GM18517 (cell line): ENCODE measurements around the gene TLR9.

Source experiments
- ATAC-seq: cut with Tn5 transposase; IDR thresholded peaks from one replicate; pipeline ENCODE4 v1.9.1; 2021; ENCODE audit warnings: mild to moderate bottlenecking, moderate library complexity; ENCODE audit not compliant: unreplicated experiment

TLR9 gene

DNA sequence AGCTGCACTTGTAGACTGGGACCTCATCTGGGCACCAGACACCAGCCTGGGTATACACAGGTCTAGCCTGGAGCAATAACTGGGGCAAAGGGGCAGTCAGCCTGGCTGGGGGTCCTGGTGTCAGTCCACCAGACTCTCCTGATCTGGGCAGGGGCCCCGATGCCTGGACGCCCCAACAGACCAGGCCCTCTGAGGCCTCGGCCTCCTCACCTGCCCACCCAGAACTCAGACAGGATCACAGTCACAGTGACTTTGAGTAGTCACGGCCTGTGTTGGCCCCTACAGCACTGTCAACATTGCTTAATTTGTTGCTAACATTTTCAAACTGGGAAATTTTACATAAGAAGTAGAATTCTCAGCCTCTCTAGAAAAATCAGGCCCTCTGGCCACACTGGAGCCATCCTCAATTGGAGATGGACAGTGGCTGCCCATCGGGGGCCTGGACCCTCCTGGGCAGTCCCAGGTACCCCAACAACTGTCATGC, 7.7 kb upstream of the TLR9 start:
- no peak for ATAC-seq

DNA sequence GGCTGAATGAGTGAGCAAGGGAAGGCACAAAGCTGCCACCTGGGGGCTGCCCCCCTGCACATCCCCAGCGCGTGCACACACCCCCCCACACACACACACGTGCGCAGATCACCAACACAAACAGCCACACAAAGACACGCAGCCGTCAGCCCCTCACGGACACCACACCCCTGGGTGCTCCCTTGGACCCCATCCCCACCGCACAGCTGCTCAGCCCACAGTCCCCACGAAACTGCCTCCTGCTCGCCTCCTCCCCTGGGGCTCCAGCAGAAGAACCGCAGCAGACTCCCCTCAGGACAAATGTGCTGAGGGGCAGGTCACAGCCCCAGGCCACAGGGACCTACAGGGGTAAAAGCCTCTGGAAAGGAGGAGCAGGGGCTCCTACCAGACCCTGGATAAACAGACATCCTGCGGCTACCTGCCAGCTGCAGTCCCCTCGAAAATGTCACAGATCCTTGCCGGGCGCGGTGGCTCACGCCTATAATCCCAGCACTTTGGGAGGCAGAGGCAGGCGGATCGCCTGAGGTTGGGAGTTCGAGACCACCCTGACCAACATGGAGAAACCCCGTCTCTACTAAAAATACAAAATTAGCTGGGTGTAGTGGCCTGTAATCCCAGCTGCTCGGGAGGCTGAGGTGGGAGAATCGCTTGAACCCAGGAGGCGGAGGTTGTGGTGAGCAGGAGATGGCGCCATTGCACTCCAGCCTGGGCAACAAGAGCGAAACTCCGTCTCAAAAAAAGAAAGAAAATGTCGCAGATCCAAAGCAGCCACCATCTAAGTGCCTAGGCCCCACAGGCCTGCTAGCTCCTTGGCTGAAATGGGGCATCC, 7.0 kb upstream of the TLR9 start:
- ATAC-seq = no peak

DNA sequence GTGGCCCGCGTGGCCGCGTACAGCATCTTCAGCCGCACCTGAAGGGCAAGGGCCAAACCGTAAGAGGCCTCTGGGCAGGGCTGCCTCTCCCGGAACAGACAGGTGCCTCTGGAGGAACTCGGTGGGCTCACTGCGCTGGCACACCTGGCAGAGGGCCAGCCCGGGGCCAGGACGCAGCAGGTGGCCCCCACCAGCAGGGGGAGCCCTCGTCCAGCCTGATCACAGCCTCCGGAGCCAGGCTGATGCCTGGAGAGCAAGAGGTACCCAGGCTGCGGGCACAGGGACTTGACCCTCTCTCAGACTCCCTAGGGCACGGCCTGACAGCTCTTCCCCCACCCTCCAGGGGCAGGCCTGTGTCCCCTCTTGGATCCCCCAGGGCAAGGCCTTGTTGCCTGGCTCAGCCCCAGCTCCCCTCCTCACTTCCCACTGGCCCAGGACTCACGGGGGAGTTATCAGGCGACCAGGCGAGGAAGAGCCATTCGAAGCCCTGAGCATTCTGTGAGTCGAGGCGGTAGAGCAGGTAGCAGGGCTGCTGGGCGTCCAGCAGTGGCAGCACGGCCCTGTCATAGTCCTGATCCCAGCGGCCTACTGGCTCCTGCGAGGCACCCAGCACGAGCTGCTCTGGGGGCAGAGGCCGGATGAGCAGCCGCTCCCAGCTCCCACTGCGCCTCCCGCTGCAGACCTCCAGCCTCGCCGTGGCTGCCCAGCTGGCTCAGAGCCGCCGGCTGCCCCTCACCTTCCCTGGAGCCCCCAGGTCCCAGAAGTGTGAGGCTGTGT, 6.2 kb upstream of the TLR9 start:
- peak; percentile 42 for ATAC-seq

DNA sequence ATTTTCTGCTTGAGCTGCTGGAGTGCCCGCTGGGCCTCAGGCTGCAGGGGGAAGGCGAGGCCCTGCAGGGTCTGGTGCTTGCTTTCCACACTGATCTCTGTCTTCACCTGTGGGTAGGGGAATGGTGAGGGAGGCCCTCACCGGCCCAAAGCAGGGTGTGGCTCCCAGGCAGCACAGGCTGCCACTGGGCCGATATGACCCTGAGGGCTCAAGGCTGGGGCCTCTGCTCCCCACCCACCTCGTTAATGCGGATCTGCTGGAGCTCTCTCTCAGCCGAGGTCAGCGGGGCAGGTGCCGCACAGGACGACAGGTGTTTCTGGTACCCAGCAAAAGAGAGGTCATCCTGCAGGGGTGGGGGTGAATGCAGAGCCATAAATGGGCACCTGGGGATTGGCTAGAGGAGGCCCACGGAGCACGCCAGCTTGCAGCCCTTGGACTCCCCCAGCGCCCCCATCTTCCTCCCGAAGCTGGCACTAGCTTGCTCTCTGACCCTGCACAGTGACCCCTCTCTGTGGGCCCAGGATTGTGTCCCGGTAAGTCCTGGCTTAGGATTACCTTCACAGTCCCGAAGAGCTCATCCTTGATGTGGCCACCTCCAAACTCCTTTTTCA, 5.5 kb upstream of the TLR9 start:
- no peak for ATAC-seq

DNA sequence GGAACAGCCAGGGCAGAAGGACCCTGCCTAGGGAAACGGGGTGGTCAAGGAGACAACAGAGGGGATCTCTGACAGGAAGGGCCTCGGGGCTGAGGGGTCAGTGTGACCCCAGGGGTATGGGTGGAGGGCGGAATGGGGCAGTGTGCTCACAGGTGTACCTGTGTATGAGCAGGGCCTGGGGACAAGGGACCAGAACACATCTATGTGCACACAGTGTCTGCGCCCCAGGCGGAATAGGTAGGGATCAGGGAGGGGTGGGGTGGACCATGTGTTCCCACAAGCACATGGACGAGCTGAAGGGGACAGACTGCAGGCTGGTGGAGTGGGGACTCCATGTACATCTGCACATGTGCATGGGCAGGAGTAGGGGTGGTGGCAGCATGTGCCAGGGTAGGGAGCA, 5.0 kb upstream of the TLR9 start:
- no peak for ATAC-seq

DNA sequence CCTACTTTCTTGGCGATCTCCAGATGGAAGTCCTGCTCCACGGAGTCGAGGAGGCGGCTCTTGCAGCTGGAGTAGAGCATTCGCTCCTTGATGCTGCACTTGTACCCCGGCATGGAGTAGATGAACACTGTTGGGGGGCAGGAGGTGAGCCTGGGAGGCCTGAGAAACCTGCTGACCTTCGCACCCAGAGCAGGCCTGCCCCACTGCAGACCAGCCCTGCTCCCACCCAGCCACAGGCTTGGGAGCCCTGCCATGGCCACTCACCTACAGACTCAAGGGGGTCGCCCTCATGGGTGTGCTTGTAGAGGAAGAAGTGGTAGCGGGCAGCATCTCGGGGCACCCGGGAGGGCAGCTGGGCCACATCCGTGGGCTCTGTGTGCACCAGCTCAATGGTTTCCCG, 4.2 kb upstream of the TLR9 start:
- ATAC-seq = no peak

DNA sequence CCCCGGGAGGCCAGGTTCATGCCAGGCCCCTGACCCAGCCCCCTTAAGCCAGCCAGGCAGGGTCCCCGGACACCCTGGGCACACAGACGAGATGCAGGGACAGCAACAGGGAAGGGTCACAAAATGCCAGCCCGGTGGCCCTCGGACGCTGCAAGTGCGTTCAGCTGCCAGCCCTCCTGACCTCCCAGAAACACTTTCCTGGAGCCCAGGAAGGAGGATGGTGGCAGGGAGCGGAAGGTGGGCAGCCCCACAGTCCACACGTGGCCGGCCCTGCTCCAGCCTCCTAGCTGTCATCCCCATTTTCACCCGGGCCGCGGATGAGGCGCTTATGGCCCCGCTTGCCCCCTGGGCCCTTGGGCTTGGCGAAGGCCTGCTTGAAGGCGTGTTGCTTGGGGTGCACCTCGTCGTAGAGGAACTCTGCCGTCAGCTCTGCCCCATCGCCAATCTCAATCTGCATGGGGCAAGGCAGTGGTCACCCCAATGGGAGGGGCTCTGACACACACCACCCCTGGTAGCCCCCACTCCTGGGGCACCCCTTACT, 3.4 kb upstream of the TLR9 start:
- ATAC-seq = no peak

DNA sequence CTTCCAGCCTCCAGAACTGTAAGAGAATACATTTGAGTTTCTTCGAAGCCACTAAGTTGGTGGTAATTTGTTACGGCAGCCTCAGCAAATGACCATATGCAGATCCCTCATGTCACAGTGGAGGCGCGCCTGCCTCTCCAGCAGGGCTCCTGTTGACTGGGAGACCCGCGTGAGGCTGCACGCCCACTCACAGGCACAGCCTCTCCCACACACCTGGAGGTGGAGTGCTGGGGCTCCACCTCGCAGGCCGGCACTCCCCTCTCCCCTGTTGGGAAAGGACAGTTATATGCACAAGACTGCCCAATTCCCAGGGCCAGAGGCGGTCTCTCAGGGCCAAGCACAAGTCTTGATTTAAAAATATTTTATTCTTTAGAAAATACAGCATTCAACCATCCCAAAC, 2.8 kb upstream of the TLR9 start:
- no peak for ATAC-seq

DNA sequence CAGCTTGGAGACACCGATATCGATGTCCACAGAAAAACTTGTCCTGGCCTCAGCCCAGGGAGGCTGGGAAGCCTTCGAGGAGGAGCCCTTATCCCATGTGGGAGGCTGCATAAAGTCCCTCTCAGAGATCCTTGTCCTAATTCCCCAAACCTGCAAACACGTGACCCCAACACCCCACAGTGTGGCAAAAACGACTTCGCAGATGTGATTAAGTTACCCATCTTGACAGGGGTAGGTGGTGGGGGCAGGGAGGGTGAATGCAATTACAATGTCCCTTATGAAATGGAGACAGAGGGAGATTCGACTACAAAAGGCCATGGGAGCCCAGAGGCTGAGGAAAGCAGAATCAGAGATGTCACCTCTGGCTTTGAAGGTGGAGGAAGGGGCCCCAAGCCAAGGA, 2.3 kb upstream of the TLR9 start:
- ATAC-seq = no peak

DNA sequence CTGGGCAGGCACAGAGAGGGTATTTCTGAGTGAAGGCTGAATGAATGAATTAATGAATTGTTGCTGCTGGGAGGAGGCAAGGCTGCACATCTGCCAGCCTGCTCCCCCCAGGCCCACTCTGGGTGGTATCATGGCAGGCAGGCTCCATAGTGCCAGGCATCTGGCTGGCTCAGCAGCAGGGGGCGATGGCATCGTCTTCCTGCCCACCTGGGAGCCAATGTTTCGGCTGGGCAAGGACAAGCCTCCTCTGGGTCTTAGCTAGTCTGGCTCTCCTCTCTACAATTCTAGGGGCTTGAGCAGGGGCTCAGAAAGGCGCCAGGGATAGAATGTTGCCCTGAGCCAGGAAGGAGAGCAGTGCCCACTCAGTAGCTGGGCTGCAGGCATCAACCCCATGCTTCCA, 1.7 kb upstream of the TLR9 start:
- ATAC-seq = no peak

DNA sequence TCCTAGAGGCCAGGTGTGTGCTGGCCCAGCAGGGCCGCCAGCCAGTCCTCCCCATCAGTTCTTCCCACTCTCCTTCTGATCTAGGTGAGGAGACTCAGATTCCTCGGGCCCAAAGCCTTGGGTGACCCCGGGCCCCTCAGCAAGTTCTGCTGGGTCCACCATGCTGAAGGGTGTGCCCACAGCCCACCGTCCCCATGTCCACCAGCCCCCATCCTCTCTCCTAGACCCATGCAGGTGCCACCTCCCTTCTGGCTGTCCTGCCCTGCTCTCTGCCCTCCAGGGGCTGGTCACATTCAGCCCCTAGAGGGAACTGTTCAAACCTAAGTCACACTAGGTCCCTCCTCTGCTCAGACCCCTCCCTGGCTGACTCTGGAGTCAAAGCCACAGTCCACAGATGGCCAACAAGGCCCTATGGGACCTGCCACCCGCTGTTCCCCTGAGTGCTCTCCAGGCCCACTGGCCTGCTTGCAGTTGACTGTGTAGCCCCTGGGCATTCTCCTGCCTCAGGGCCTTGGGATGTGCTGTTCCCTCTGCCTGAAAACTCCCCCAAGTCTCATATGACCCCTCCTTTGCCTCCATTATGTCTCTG, 878 bp upstream of the TLR9 start:
- peak; percentile 15 for ATAC-seq

DNA sequence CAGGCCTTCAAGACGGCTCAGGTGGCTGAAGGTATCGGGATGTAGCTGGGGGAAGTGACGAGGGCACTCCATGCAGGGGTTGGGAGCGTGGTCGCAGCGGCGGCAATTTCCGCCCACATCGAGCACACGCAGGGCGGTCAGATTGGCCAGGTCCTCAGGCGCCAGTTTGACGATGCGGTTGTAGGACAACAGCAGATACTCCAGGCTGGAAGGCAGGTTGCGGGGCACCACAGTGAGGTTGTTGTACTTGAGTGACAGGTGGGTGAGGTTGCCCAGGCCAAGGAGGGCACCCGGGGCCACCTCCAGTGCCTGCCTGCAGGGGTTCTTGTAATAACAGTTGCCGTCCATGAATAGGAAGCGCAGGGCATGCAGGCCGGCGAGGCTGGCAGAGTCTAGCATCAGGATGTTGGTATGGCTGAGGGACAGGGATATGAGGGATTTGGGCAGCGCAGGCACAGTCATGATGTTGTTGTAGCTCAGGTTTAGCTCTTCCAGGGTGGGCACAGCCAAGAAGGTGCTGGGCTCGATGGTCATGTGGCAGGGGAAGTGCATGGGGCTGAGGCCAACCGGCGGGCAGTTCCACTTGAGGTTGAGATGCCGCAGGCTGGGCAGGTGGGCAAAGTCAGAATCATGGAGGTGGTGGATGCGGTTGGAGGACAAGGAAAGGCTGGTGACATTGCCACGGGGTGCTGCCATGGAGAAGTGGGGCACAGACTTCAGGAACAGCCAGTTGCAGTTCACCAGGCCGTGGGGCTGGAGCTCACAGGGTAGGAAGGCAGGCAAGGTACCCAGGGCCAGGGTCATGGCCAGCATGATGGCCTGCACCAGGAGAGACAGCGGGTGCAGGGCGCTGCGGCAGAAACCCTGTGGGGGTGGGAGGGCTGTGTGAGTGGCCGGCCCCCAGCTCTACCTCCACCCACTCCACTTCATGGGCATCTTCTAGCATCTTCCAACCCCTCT, 1.7 kb downstream of the TLR9 start:
- ATAC-seq = no peak

DNA sequence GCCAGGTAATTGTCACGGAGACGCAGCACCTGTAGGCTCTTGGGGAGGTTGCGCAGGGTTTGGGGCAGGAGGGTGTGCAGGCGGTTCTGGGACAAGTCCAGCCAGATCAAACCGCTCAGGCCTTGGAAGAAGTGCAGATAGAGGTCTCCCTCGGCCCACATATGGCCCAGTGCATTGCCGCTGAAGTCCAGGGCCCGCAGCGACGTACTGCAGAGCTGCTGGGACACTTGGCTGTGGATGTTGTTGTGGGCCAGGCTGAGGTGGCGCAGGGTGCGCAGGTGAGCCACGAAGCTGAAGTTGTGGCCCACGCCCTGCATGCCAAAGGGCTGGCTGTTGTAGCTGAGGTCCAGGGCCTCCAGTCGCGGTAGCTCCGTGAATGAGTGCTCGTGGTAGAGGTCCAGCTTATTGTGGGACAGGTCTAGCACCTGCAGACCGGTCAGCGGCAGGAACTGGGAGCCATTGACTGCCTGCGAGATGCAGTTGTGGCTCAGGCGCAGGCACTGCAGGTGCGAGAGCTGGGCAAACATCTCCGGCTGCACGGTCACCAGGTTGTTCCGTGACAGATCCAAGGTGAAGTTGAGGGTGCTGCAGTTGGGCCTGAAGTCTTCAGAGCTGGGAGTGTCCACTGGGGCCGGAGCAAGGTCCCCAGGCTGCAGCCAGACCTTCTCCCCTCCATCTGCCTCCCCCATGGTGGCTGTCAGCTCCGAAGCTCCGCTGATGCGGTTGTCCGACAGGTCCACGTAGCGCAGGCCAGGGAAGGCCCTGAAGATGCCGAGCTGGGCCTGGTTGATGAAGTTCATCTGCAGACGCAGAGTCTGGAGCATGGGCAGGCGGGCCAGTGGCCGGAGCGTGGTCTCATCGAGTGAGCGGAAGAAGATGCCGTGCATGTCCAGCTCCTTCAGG, 2.9 kb downstream of the TLR9 start:
- no peak for ATAC-seq

DNA sequence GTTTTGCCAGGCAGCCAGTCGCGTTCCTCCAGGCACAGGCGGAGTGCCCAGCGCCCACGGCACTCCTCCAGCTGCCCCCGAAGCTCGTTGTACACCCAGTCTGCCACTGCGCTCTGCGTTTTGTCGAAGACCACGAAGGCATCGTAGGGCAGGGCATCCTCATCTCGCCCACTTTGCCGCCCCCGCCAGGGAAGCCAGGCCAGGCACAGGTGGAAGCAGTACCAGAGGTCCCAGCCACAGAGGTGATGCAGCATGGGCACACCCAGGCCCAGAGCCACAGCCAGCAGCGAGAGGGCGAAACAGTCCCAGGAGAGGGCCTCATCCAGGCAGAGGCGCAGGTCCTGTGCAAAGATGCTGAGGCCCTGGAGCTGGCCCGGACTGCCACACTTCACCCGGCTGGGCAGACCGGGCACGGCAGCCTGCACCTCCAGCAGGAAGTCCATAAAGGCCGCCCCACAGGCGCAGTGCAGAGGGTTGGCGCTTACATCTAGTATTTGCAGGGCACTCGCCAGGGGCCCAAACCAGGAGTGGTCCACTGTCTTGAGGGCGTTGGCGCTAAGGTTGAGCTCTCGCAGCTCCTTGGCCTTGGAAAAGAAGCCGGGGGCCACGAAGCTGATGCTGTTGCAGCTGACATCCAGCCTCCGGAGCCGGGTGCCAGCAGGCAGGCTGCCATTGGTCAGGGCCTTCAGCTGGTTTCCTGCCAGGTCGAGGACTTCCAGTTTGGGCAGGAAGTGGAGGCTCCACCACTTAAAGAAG, 3.7 kb downstream of the TLR9 start:
- no peak for ATAC-seq

DNA sequence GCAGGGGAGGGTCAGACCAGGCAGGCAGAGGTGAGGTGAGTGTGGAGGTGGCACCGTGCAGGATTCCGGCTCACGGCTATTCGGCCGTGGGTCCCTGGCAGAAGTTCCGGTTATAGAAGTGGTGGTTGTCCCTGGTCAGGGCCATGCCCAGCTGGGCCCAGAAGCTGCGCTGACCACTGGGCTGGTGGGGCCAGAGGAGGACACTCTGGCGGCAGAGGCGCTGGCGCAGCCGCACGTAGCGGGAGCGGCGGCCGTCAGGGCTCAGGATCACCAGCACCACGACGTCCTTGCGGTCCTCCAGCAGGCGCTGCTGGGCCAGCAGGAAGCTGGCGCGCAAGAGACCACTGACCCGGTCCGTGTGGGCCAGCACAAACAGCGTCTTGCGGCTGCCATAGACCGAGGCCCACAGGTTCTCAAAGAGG, 4.3 kb downstream of the TLR9 start:
- no peak for ATAC-seq

DNA sequence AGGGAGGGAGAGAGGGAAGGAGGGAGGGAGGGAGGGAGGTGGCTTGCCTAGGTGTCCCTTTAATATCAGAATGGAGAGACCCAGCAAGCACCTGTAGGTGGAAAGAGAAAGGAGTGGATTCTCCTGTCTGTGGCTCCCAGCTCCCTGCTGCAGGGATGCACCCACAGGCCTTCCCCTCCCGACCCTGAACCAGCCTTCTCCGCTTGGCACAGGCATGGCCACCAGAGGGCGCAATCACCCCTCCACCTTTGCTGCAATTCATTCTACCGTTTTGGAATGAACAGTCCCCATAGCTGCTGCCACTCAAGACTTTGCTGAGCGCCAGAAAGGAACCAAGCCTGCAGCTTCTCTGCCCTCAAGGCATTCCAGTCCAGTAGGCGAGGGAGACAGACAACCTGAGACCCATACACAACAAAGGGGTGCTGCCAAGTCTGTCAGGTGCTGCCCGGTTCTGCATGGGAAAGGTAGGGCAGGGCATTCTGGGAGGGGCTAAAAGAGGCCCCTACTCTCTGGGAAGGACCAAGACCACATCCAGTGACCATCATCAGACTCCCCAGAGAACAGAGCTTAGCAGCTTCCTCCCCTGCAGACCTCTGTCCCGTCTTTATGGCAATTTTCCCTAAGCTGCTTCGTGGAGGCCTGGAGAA, 4.9 kb downstream of the TLR9 start:
- no peak for ATAC-seq

DNA sequence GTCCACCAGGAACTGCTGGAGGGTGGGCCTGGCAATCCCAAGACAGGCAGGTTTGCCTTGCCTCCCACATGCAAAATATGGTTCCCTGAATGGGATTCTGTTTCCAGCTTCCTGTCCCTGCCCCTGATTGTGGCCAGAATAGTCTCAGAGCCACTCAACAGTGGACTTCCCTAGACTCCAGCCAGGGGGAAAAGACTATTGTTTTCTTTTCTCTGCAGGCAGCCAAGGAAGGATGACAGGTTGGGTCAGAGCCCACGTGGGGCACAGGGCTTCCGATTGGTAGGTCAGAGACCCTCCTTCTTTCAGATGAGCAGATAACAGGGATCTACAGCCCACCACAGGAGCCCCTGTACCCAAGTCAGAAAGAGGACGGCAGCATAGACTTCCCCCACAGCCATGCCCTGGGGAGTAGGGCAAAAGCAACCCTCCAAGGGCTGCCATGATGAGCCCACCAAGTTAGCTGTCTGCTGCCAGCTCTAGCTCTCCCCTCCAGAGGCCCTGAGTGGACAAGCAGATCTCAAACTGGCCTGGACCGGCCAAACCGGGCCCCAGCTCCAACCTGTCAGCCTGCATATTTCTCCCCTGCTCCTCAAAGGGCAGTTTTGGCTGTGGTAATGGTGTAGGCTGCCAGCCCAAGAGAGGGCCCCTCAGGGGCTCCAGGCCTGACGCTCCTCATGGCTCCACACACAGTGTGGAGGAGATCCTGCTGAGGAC, 6.4 kb downstream of the TLR9 start:
- ATAC-seq = no peak
